Stromal cell of bone marrow (primary cell): Measurements from ENCODE around the gene ZNF789.
"Not testable (repeated sequence)": the region's sequence is repeated elsewhere in the genome, so short reads cannot be mapped to it uniquely, and the experiment has no call there.

ENCODE experiments used
- DNase-seq: peaks from one replicate; pipeline ENCODE4 v3.0.0-alpha.2; 2012; ENCODE audit warnings: low read depth

Gene ZNF789

DNA sequence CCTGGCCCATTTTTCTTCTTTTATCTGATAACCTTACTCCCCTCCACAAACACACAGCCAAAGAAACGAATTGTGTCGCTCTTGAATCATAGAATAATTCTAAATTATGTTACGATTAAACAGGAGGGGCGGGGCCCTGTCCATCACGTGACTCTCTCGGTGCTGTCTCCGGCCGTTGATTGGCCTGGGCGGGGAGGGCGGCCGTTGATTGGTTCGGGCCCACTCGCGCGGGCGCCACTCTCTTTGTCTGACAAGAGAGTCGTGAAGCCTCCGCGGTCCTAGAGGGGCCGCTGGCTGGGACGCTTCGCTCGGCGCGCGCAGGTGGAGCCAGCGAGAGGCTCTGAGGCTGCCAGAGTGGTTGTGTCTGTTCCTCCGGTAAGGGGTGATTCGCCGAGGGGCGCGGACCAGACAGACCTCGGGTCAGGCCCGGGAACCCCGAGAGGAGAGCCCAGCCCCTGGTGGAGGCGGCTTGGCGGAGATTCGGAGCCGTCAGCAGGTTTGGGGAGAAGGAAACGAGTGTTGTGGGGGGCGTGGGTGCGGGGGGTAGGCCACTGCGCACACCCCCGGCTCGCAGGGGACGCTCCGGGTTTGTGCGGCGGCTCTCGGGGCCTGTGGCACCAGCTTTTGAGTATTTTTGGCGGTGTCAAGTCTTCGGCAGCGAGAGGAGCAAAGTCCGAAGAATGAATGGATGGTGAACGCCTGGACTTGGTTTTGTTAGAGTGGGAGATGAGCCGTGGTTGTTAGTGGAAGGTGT, at the start of gene ZNF789:
Gene ZNF789, plus strand, starts transcription at position 330 of the 754 bp plus-strand sequence. CDS start 3,567 bp downstream, outside the sequence.
- peak; percentile 94 for DNase-seq

GRCh38 chr7:99424932-99425730, 47.6 kb upstream of the ZNF789 start:
- DNase-seq: no peak

- DNase-seq: no peak
These were observed 43.6 kb upstream of the ZNF789 start for GRCh38 chr7:99428972-99429566.

DNA sequence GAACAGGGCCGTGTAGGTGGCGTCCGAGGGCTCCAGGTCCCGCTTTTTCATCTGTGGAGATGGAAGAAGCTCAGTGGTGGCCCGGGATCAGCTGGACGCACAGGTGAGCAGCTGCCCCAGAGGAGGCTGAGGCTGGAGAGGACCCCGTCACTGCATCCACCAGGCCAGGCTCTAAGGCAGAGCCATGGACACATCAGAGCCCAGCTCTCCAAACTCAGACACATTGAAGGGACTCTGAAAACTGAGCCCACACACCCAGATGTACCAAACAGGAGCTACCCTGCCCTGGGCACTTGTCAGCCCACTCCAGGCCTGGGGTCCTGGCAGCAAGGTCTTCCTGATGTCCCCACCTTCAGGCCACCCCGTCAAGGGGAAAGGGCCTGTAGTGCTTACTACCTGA, 42.9 kb upstream of the ZNF789 start:
- no peak for DNase-seq

DNA sequence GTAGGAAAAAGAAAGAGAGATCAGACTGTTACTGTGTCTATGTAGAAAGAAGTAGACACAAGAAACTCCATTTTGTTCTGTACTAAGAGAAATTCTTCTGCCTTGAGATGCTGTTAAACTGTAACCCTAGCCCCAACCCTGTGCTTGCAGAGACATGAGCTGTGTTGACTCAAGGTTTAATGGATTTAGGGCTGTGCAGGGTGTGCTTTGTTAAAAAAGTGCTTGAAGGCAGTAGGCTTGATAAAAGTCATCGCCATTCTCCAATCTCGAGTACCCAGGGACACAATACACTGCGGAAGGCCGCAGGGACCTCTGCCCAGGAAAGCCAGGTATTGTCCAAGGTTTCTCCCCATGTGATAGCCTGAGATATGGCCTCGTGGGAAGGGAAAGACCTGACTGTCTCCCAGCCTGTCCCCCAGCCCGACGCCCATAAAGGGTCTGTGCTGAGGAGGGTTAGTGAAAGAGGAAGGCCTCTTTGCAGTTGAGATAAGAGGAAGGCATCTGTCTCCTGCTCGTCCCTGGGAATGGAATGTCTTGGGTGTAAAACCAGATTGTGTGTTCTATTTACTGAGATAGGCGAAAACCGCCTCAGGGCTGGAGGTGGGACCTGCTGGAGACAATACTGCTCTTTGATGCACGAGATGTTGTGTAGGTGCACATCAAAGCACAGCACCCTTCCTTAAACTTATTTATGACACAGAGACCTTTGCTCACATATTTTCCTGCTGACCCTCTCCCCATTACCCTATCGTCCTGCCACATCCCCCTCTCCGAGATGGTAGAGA, 40.7 kb upstream of the ZNF789 start:
- DNase-seq: not testable (repeated sequence)

GRCh38 chr7:99433158-99433557, 39.5 kb upstream of the ZNF789 start:
- DNase-seq: no peak

DNA sequence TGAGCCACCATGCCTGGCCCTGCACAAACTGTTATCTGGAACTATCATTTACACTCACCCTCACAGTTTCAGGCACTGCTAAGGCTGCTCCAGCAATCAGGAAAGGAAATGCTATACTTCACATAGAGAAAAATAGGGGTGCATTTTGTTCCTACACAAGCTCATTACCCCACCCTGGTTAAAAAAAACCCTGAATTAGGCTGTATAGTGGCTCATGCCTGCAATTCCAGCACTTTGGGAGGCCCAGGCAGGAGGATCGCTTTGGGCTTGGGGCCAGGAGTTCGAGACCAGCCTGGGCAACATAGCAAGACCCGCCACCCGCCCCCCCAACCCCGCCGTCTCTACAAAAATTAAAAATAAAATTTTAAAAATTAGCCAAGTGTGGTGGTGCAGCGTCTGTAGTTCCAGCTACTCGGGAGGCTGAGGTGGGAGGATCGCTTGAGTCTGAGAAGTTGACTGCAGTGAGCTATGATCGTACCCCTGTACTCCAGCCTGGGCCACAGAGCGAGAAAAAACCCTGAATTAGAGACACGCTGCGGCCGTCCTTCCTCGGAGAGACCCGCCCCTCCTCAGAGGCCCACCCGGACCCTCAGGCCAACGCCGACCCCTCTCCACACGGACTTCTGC, 34.6 kb upstream of the ZNF789 start:
- DNase-seq: no peak

- DNase-seq: peak; percentile 93
These were observed 33.9 kb upstream of the ZNF789 start, which contains the start of the genes CPSF4 and PTCD1 for GRCh38 chr7:99438573-99439480. CPSF4 (plus strand) TSS chr7:99438943; CDS start chr7:99439083, 140 bp downstream. PTCD1 (minus strand) TSS chr7:99438798; CDS start chr7:99435242, 3,556 bp downstream.

DNA sequence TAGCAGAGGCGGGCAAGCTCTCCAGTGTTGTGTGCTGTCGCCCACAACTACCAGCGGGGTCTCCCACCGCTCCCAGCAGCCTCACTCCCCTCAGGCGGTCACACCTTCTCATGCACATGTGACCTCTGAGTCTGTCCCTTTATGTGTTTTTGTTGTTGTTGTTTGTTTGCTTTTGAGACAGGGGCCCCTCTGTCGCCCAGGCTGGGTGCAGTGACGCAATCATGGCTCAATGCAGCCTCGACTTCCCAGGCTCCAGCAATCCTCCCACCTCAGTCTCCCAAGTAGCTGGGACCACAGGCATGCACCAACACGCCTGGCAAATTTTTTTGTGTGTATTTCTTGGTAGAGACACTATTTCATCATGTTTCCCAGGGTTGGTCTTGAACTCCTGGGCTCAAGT, 32.5 kb upstream of the ZNF789 start:
- DNase-seq: no peak

DNA sequence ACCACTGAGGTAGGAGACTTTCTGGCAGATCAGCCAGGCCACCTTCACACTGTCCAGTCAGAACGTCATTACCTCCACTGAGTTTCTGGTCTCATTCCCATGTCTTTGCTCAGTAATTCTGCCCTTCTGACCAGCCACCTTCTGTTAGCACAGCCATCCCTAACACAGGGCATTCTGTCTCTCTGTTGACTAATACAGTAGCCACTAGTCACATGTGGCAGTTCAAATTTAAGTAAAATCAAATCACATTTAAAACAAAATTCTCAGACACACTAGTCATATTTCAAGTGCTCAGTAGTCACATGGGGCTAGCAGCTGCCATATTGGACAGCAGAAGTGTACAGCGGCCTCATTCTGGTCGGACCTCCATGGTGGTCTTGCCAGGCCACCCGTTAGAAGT, 26.6 kb upstream of the ZNF789 start:
- DNase-seq: no peak

GRCh38 chr7:99447943-99448342, 24.7 kb upstream of the ZNF789 start:
- no peak for DNase-seq

DNA sequence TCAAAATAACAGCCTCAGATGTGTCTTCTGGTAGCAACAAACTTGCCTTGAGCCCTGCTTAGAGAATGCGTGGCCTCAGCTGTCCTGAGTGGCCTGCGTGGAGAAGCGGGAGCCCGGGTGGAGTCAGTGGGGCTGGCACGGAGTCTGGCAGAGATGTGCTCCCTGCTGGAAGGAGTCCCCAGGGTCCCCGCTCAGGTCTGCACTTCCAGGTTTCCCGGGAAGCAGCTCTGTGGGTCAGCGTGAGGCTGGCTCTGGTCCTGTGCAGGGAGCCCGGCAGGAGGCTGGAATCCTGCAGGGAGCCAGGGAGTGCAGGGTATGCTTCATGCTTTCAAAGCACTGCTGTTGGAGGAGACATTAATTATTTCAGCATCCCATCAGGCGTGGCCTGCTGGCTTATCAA, 23.8 kb upstream of the ZNF789 start:
- no peak for DNase-seq

GRCh38 chr7:99449326-99449725, 23.4 kb upstream of the ZNF789 start:
- DNase-seq: no peak

DNA sequence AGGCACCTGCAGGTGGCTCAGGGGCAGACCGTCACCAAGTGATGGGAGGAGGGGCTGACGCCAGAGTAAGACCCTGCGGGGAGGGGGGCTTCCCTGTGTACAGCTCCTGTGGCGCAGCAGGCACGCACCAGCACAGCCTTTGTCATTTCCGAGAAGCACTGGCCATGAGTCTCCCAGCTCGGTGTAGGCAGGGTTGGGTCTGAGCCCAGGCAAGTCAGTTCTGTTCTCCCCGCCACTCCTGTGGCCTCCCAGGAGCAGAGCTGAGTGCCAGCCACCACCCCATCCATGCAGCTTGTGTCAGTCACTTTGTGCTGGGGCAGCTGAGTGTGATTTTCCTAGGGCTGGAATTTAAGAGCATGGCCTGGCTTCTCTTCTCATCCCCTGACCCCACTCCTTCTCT, 20.8 kb upstream of the ZNF789 start:
- no peak for DNase-seq

DNA sequence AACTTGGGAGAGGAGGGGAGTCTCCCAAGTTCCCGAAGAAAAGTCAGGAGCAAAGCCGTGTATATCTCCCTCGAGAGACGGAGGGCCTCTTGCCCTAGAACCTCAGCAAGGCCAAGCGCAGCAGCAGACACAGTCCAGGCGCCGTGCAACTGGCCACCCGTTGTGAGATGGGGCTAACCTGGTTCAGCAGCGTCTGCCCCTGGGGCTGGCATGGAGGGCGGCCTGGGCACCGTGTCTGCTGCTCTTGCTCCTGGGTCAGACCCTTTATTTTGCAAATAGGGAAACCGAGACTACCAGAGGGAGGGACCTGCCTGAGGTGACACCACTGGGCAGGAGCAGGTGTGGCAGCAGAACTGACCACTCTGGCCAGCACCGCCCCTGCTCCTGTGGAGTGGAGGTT, 20.1 kb upstream of the ZNF789 start:
- no peak for DNase-seq

DNA sequence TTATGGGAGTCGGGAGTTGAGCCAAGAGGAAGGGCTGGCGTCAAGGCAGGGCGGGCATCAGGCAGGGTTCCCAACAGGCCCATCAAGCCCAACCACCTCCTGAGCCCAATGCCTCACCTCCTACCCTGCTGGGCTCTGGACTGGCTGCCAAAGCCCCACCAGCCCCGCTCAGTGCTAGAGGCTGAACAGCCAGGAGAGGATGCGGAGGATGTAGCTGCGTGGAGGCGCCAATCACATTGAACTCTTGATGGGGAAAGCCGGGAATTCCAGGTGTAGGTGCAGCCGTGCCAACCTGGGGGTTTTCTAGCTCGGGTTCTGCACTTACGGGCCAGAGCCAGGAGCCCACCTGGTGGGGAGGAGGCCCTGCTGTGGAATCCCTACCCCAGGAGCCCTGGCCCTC, 19.6 kb upstream of the ZNF789 start:
- no peak for DNase-seq

DNA sequence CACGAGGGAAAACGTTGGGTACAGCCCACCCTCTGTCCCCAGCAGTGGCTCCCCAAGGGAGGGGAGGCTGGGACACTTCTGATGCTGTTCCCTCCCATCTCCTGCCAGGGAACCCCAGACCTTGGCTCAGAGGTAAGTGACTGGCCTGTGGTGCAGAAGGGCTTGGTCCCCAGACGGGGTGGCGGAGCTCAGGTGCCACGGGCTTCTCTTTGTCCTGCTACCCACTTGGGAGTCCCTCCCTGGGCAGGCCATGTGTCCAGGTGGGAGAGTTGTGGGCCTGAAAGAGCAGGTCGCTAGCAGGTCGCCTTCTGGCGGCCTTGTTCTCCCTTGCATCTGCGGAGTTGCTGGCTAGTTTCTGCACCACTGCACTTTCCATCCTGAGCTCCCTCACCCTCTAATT, 16.8 kb upstream of the ZNF789 start:
- no peak for DNase-seq

DNA sequence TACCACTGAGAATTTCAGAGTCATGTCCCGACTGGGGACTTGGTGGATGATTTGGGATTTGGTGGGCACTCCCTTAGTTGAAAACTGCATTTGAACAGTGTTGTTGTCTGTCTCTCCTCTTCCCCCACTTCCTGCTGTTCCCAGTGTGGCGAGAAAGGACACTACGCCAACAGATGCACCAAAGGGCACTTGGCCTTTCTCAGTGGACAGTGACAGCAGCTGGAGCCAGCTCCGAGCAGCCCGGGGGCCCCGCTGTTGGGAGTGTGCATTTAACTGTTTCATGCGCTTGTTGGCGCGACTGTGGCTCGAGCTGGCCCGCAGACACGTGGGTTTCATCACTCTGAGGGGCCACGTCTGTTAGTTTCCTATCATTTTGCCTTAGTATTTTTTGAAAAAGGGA, 16.4 kb upstream of the ZNF789 start:
- DNase-seq: no peak

- DNase-seq: no peak
These were observed 15.5 kb upstream of the ZNF789 start for GRCh38 chr7:99457050-99457649.
